ENCODE measurements around the gene OR1A2.

DNA sequence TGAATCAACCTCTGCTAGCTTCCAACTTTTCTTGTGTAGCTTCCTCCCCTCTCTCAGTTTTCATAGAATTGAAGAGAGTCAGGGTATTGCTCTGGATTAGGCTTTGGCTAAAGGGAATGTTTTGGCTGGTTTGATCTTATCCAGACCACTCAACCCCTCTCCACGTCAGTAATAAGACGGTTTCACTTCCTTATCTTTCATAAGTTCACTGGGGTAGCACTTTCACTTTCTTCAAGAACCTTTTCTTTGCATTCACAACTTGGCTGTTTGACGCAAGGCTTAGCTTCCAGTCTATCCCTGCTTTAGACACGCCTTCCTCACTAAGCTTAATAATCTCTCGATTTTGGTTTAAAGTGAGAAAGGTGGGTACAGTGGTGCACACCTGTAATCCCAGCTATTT lies 29.7 kb upstream of the OR1A2 start:
- TF ChIP-seq, protein P1, sequence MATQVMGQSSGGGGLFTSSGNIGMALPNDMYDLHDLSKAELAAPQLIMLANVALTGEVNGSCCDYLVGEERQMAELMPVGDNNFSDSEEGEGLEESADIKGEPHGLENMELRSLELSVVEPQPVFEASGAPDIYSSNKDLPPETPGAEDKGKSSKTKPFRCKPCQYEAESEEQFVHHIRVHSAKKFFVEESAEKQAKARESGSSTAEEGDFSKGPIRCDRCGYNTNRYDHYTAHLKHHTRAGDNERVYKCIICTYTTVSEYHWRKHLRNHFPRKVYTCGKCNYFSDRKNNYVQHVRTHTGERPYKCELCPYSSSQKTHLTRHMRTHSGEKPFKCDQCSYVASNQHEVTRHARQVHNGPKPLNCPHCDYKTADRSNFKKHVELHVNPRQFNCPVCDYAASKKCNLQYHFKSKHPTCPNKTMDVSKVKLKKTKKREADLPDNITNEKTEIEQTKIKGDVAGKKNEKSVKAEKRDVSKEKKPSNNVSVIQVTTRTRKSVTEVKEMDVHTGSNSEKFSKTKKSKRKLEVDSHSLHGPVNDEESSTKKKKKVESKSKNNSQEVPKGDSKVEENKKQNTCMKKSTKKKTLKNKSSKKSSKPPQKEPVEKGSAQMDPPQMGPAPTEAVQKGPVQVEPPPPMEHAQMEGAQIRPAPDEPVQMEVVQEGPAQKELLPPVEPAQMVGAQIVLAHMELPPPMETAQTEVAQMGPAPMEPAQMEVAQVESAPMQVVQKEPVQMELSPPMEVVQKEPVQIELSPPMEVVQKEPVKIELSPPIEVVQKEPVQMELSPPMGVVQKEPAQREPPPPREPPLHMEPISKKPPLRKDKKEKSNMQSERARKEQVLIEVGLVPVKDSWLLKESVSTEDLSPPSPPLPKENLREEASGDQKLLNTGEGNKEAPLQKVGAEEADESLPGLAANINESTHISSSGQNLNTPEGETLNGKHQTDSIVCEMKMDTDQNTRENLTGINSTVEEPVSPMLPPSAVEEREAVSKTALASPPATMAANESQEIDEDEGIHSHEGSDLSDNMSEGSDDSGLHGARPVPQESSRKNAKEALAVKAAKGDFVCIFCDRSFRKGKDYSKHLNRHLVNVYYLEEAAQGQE (IDR thresholded peaks at IDR 0.05; ENCODE audit: low read depth) = no peak
- TF ChIP-seq RAD21 (IDR thresholded peaks at IDR 0.05; ENCODE audit: low read depth) (no peak), NFIC (IDR thresholded peaks at IDR 0.05) (no peak)

Data from Ishikawa (cell line).